Suprapubic skin (tissue), 4 donors: ENCODE data around the gene ZNF134. TPM values are rescaled to one million over a fixed set of nuclear protein-coding genes. Genes with fewer than 3 reads are reported as not detected.

Source experiments
- DNase-seq, 2 donors: peaks; one replicate each; pipeline ENCODE4 v3.0.0-alpha.2; 2019; ENCODE audit warnings: low spot score in 2 of 2
- H3K27ac ChIP-seq: fragments of 200-600 bp; sonication (generic); one replicate; pipeline ENCODE4 v1.5.1; 2019
- H3K27me3 ChIP-seq: fragments of 200-600 bp; sonication (generic); one replicate; pipeline ENCODE4 v1.5.1; 2019
- H3K36me3 ChIP-seq: fragments of 200-600 bp; sonication (generic); one replicate; pipeline ENCODE4 v1.5.1; 2019
- H3K4me1 ChIP-seq: fragments of 200-600 bp; sonication (generic); one replicate; pipeline ENCODE4 v1.5.1; 2019
- H3K4me3 ChIP-seq: fragments of 200-600 bp; sonication (generic); one replicate; pipeline ENCODE4 v1.5.1; 2019; ENCODE audit warnings: mild to moderate bottlenecking
- H3K9me3 ChIP-seq: fragments of 200-600 bp; sonication (generic); one replicate; pipeline ENCODE4 v1.5.1; 2019
- CTCF ChIP-seq, 2 donors: fragments of 200-600 bp in 1 of 2; fragments of 450-650 bp in 1 of 2; sonication (generic) in 1 of 2; IDR thresholded peaks; one replicate each; pipeline ENCODE4 v1.5.1; 2016 to 2019; ENCODE audit warnings: antibody characterized with exemption in 2 of 2, mild to moderate bottlenecking in 1 of 2, moderate library complexity in 1 of 2
- EP300 ChIP-seq: sonication (generic); formaldehyde crosslinking; IDR thresholded peaks from one replicate; pipeline ENCODE4 v1.6.1; 2017; ENCODE audit warnings: antibody characterized with exemption
- POLR2A ChIP-seq, 2 donors: fragments of 450-650 bp; IDR thresholded peaks; one replicate each; pipeline ENCODE4 v1.6.1; 2017; ENCODE audit warnings: antibody characterized with exemption in 2 of 2, mild to moderate bottlenecking in 2 of 2, moderate library complexity in 2 of 2
- POLR2AphosphoS5 ChIP-seq, 3 donors: sonication (generic); formaldehyde crosslinking; IDR thresholded peaks; one replicate each; pipeline ENCODE4 v1.6.1; 2017; ENCODE audit warnings: antibody characterized with exemption in 3 of 3
- WGBS: methylation state at CpG from one replicate; pipeline ENCODE4 v1.1.5; 2018; 5-methylcytosine and 5-hydroxymethylcytosine counted together
- total RNA-seq, 4 donors: library from RNA; depleted of rRNA; stranded (reverse); fragments of >200 nt; gene quantifications; one replicate each; pipeline ENCODE4 v1.1.0, GENCODE V29; 2016

ZNF134 gene
- total RNA-seq, 4 donors from 2014 or later = 15.8 to 35.0 (median 21.5) TPM

GRCh38 chr19:57641715-57642234, 27.7 kb downstream of the ZNF134 start:
- 98% methylated on average over 4 of the region's 4 CpGs for WGBS
- TF ChIP-seq CTCF (IDR thresholded peaks at IDR 0.05) = no peak
- TF ChIP-seq POLR2AphosphoS5 (IDR thresholded peaks at IDR 0.05) = no peak
- no peak for TF ChIP-seq POLR2A (IDR thresholded peaks at IDR 0.05)
- TF ChIP-seq EP300 = no peak
- no peak overlapping the region for H3K4me3 ChIP-seq
- peaks cover 32% of the 10 kb centered on the region for H3K9me3 ChIP-seq
- H3K4me1 ChIP-seq = no peaks in the 10 kb centered on the region
- no peak for DNase-seq
- no peak overlapping the region for H3K27ac ChIP-seq
- H3K36me3 ChIP-seq = peaks cover 53% of the 10 kb centered on the region
- no peaks in the 10 kb centered on the region for H3K27me3 ChIP-seq

- peaks cover 25% of the 10 kb centered on the region for H3K9me3 ChIP-seq
- no peaks in the 10 kb centered on the region for H3K4me1 ChIP-seq
- H3K27ac ChIP-seq = no peak overlapping the region
- TF ChIP-seq POLR2A (IDR thresholded peaks at IDR 0.05) (no peak), CTCF (IDR thresholded peaks at IDR 0.05) (no peak)
- WGBS = 69% methylated on average over 4 of the region's 4 CpGs
- H3K36me3 ChIP-seq = peaks cover 47% of the 10 kb centered on the region
- DNase-seq = no peak
- H3K27me3 ChIP-seq = no peaks in the 10 kb centered on the region
- no peak overlapping the region for H3K4me3 ChIP-seq
Observed at GRCh38 chr19:57642396-57643046, 28.5 kb downstream of the ZNF134 start.

- Histone ChIP-seq H3K4me1 (no peaks in the 10 kb centered on the region), H3K4me3 (no peak overlapping the region), H3K9me3 (peaks cover 15% of the 10 kb centered on the region), H3K27ac (no peak overlapping the region), H3K36me3 (peaks cover 35% of the 10 kb centered on the region), H3K27me3 (no peaks in the 10 kb centered on the region)
- TF ChIP-seq EP300 (no peak), CTCF (IDR thresholded peaks at IDR 0.05) (no peak), POLR2A (IDR thresholded peaks at IDR 0.05) (no peak)
- DNase-seq = no peak
Observed at GRCh38 chr19:57643734-57644133, 29.7 kb downstream of the ZNF134 start.

- H3K9me3 ChIP-seq = peaks cover 3% of the 10 kb centered on the region
Observed at GRCh38 chr19:57648331-57649003, 34.4 kb downstream of the ZNF134 start.

More at GRCh38 chr19:57648331-57649003, 34.4 kb downstream of the ZNF134 start:
- no peak overlapping the region for H3K27ac ChIP-seq
- no peak for DNase-seq
- WGBS = 49% methylated on average over 6 of the region's 6 CpGs
- no peak for TF ChIP-seq POLR2A (IDR thresholded peaks at IDR 0.05)
- no peak for TF ChIP-seq EP300
- TF ChIP-seq CTCF (IDR thresholded peaks at IDR 0.05) = no peak
- TF ChIP-seq POLR2AphosphoS5 (IDR thresholded peaks at IDR 0.05) = no peak
- no peaks in the 10 kb centered on the region for H3K27me3 ChIP-seq
- no peaks in the 10 kb centered on the region for H3K36me3 ChIP-seq
- peaks cover 3% of the 10 kb centered on the region for H3K4me1 ChIP-seq
- H3K4me3 ChIP-seq = no peak overlapping the region
